Measurements from ENCODE around the gene HCRTR1.
A peak's percentile ranks its signal among the peaks of the same experiment; 100 is the strongest.

HCRTR1 gene

DNA sequence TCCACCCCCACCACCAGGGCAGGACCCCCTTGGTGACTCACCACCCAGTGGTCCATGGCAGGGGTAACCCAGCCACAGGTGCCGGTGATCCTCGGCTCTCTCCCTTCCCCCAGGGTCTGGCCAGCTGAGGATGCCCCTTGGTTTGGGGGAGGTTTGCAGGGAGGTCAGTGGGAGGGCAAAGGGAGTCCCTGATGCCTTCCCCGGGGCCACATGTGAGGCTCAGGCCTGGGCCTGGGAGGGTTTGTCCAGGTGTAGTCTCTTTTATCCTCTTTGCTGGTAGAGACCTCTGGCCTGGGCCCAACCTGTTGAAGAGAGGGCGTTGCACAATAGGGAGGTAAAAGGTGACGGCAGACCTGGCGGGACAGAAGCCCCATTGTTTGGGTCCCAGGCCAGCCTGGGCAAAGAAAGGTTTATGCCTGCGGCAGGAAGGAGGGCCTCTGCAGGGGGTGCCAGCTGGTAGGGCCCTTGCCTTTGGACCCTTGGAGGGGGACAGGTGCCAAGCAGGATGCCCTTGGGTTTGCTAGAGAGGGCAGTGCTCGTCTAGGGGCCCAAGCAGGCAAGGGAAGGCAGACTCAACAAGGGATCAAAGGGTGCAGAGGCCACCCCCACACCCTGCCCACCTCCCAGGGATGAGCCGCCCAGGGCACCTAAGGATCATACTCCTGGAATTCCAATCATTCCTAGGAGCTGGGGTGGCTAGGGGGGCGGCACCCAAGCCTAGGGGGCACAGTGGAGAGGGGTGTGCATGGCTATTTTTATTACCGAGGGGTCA, 41.9 kb upstream of the HCRTR1 start:
- no peak for DNase-seq (ENCODE audit: low read depth)
- Histone ChIP-seq H3K9me3 (ENCODE audit: control insufficient read depth, low read length) (no peaks in the 10 kb centered on the region), H3K4me3 (ENCODE audit: low read length) (no peak overlapping the region), H3K9ac (ENCODE audit: low read length) (no peak overlapping the region), H3K4me1 (ENCODE audit: control insufficient read depth, insufficient read depth, low read length) (peaks cover 48% of the 10 kb centered on the region), H3K27me3 (replicated peaks; ENCODE audit: control insufficient read depth, insufficient read depth, low read length) (no peaks in the 10 kb centered on the region), H3K36me3 (ENCODE audit: control insufficient read depth, insufficient read depth, low read length, severe bottlenecking) (no peaks in the 10 kb centered on the region)

DNA sequence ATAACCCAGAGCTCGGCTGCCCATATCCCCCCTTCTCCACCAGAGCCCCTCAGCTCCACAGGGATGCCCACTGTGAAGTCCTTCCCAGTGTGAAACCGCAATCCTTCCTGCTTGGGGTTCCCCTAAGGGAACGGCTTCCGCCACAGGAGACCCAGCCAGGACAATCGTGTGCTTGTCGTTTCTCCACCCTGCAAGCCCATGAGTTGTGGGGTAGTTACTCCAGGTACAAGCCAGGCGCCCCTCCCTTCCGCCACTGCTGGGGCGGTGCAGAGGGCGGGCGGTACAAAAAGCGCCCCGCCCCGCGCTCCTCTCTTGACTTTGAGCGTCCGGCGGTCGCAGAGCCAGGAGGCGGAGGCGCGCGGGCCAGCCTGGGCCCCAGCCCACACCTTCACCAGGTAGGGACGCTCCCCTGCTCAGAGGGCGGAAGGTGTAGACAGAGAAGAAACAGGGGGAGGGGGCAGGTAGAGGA, 41.3 kb upstream of the HCRTR1 start, which contains the start of gene TINAGL1:
TINAGL1 (plus strand) TSS at position 315 of the 469 bp plus-strand sequence. CDS start 634 bp downstream, outside the sequence.
- Histone ChIP-seq H3K4me3 (ENCODE audit: low read length) (peak within 1 kb of the TSS; percentile 61), H3K4me1 (ENCODE audit: control insufficient read depth, insufficient read depth, low read length) (peaks cover 49% of the 10 kb centered on the region), H3K27me3 (replicated peaks; ENCODE audit: control insufficient read depth, insufficient read depth, low read length) (no peaks in the 10 kb centered on the region)

DNA sequence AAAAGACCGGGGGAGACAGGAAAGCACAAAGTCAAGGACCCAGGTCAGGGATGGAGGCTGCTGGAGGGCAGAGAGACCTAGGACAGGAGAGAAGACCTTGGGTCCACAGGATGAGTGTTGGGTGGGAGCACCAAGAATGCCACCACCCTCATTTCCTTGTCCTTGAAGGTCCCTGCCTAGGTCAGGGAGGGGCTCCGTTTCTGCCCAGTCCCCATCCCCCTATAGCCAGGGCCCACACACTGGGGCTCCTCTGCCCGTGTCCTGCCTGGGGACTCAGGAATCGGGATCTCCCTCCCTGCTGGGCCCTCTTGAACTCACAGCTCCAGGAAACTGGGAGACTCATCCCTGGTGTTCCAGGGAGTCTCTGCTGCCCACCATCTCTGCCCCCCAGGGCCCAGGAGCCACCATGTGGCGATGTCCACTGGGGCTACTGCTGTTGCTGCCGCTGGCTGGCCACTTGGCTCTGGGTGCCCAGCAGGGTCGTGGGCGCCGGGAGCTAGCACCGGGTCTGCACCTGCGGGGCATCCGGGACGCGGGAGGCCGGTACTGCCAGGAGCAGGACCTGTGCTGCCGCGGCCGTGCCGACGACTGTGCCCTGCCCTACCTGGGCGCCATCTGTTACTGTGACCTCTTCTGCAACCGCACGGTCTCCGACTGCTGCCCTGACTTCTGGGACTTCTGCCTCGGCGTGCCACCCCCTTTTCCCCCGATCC, 40.6 kb upstream of the HCRTR1 start:
- DNase-seq (ENCODE audit: low read depth) = no peak
- Histone ChIP-seq H3K9me3 (ENCODE audit: control insufficient read depth, low read length) (no peaks in the 10 kb centered on the region), H3K9ac (ENCODE audit: low read length) (peak overlapping the region; percentile 31)

More for the DNA sequence above, 41.3 kb upstream of the HCRTR1 start, which contains the start of gene TINAGL1:
- H3K36me3 ChIP-seq (ENCODE audit: control insufficient read depth, insufficient read depth, low read length, severe bottlenecking) = no peaks in the 10 kb centered on the region
- no peaks in the 10 kb centered on the region for H3K9me3 ChIP-seq (ENCODE audit: control insufficient read depth, low read length)
- no peak for DNase-seq (ENCODE audit: low read depth)
- H3K9ac ChIP-seq (ENCODE audit: low read length) = peak within 1 kb of the TSS; percentile 31

DNA sequence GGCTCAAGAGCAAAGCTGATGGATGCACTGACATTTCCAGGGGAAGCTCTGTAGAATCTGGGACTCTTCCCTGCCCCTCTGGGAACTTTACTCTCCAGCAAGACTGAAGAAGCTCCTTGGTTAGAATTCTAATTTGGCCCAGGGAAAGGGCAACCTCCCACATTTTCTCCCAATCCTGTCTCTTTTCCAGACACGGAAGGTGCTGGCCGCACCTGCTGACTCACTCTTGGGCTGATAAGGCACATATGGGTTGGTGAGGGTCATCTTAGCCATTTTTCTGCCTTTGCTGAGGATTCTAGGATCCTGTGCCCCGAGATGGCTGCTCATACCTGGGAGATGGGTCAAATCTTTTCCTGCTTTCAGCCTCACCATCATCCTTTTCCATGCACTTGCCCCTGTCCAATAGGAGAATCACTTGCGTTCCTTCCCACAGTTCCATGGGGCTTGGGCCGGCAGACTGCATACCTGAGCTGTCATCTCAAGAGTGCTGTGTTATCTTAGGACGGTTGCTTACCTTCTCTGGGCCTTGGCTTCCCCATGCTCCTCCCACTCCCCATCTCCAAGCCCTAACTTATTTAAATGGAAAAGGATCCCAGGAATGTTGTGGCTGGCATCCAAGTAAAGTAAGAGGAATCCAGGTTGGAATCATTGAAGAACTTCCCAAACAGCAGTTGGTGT, 39.8 kb upstream of the HCRTR1 start:
- no peaks in the 10 kb centered on the region for H3K9me3 ChIP-seq (ENCODE audit: control insufficient read depth, low read length)
- DNase-seq (ENCODE audit: low read depth) = no peak
- peaks cover 55% of the 10 kb centered on the region for H3K4me1 ChIP-seq (ENCODE audit: control insufficient read depth, insufficient read depth, low read length)
- peak overlapping the region; percentile 61 for H3K4me3 ChIP-seq (ENCODE audit: low read length)
- H3K36me3 ChIP-seq (ENCODE audit: control insufficient read depth, insufficient read depth, low read length, severe bottlenecking) = no peaks in the 10 kb centered on the region
- H3K27me3 ChIP-seq (replicated peaks; ENCODE audit: control insufficient read depth, insufficient read depth, low read length) = no peaks in the 10 kb centered on the region
- peak overlapping the region; percentile 31 for H3K9ac ChIP-seq (ENCODE audit: low read length)

More for the DNA sequence above, 40.6 kb upstream of the HCRTR1 start:
- H3K4me3 ChIP-seq (ENCODE audit: low read length) = peak overlapping the region; percentile 61
- H3K27me3 ChIP-seq (replicated peaks; ENCODE audit: control insufficient read depth, insufficient read depth, low read length) = no peaks in the 10 kb centered on the region
- peaks cover 51% of the 10 kb centered on the region for H3K4me1 ChIP-seq (ENCODE audit: control insufficient read depth, insufficient read depth, low read length)
- H3K36me3 ChIP-seq (ENCODE audit: control insufficient read depth, insufficient read depth, low read length, severe bottlenecking) = no peaks in the 10 kb centered on the region

DNA sequence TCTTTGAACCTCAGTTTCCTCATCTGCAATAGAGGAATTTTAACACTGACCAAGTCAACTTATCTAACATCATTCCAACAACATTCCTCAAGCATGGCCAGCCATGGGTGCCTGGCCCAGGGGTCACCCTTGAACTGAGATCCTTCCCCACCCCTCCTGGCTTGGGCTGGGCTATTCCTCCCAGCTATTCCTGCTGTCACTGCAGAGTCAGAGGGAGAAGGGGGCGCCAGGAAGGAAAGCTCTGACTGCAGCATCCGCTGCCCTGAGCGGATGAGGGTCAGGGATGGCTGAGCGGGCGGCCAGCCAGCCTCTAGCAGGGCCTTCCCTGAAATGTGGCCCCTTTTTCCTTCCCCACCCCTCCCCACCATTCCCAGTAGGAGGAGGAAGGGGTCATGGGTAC, 38.1 kb upstream of the HCRTR1 start:
- peak; percentile 45 for DNase-seq (ENCODE audit: low read depth)
- Histone ChIP-seq H3K4me3 (ENCODE audit: low read length) (peak overlapping the region; percentile 15), H3K27me3 (replicated peaks; ENCODE audit: control insufficient read depth, insufficient read depth, low read length) (no peaks in the 10 kb centered on the region), H3K36me3 (ENCODE audit: control insufficient read depth, insufficient read depth, low read length, severe bottlenecking) (no peaks in the 10 kb centered on the region), H3K9me3 (ENCODE audit: control insufficient read depth, low read length) (no peaks in the 10 kb centered on the region), H3K4me1 (ENCODE audit: control insufficient read depth, insufficient read depth, low read length) (peaks cover 55% of the 10 kb centered on the region), H3K9ac (ENCODE audit: low read length) (peak overlapping the region; percentile 73)

DNA sequence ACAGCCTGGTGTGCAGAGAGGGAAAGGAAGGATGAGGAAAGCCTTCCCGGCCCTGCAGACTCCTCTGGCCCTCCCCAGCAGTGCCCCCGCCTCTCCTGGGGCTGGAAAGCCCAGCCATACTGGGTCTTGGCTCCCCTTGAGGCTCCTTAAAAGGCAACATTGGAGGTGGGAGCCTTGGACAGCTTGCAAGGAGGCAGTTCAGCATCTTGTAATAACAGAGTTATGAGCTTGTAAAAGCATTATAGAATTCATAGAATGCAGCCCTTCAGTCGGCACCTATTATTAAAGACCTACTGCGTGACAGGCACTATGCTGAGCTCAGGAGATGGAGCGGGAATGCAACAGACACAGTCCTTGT, 37.0 kb upstream of the HCRTR1 start:
- Histone ChIP-seq H3K9ac (ENCODE audit: low read length) (peak overlapping the region; percentile 73), H3K4me1 (ENCODE audit: control insufficient read depth, insufficient read depth, low read length) (peaks cover 50% of the 10 kb centered on the region), H3K27me3 (replicated peaks; ENCODE audit: control insufficient read depth, insufficient read depth, low read length) (no peaks in the 10 kb centered on the region), H3K4me3 (ENCODE audit: low read length) (no peak overlapping the region), H3K36me3 (ENCODE audit: control insufficient read depth, insufficient read depth, low read length, severe bottlenecking) (no peaks in the 10 kb centered on the region), H3K9me3 (ENCODE audit: control insufficient read depth, low read length) (no peaks in the 10 kb centered on the region)
- DNase-seq (ENCODE audit: low read depth) = no peak

DNA sequence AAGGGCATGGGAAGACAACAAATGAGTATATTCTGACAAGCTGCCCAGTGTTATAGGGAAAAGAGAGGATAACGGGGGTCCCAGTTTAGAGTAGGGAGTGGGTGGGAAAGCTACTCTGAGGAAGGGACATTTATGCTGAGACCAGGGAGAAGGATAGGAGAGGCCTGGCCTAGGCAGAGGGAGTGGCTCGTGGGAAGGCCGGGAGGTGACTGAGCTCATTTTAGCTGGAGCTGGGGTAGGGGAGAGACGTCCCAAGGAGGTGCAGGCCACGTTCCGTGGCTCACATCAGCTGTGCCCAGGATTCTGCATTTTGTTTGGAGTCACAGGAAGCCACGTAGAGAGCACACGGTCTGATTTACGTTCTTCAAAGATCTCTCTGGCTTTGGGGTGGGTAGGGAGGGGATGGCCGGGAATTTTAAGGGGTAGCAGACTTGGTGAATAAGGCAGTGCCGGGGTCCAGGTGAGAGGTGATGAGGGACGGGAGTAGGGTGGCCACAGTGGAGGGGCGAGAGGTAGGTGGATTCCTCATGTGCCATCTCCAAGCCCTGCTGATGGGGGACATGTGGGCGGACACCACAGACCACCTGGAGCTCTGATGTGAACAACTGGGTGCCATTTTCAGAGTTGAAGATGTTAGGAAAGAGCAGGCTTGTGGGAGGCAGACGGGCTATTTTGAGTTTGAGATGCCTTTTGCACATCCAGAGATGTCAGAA, 36.4 kb upstream of the HCRTR1 start:
- no peaks in the 10 kb centered on the region for H3K9me3 ChIP-seq (ENCODE audit: control insufficient read depth, low read length)
- H3K27me3 ChIP-seq (replicated peaks; ENCODE audit: control insufficient read depth, insufficient read depth, low read length) = no peaks in the 10 kb centered on the region
- no peak for DNase-seq (ENCODE audit: low read depth)
- H3K36me3 ChIP-seq (ENCODE audit: control insufficient read depth, insufficient read depth, low read length, severe bottlenecking) = no peaks in the 10 kb centered on the region
- peaks cover 50% of the 10 kb centered on the region for H3K4me1 ChIP-seq (ENCODE audit: control insufficient read depth, insufficient read depth, low read length)
- H3K9ac ChIP-seq (ENCODE audit: low read length) = peak overlapping the region; percentile 73
- H3K4me3 ChIP-seq (ENCODE audit: low read length) = no peak overlapping the region

DNA sequence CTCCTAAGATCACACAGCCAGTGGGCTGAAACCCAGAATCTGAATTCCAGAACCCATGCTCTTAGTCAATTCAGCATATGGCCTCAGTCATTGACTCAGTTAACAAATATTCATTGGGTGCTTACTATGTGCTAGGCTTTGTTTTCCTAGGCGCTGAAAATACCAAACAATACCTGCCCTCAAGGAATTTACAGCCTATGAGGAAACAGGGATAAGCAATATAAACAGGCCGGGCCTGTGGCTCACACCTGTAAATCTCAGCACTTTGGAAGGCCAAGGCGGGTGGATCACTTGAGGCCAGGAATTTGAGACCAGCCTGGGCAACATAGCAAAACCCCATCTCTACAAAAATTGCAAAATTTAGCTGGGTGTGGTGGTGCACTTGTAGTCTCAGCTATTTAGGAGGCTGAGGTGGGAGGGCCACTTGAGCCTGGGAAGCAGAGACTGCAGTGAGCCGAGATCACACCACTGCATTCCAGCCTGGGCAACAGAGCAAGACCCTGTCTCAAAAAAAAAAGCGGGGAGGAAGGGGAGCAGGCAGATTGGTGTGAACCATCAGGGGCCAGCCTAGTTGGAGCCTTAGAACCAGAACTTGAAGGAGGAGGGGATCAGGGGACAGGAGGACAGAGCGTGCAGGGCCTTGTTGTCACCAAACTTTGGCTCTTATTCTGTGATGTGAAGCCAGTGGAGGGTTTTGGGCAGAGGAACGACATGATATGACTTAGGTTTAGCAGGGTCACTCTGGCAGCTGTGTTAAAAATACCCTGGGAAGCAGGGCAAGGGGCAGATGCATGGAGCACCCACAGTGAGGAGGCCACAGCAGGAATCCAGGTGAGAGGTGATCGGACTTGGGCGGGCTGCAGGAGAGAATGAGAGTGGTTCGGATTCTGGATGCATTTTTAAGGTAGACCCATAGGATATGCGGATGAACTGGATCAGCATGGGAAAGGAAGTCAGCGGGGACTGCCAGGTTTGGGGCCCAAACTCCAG, 35.4 kb upstream of the HCRTR1 start:
- Histone ChIP-seq H3K4me1 (ENCODE audit: control insufficient read depth, insufficient read depth, low read length) (peaks cover 50% of the 10 kb centered on the region), H3K9me3 (ENCODE audit: control insufficient read depth, low read length) (no peaks in the 10 kb centered on the region), H3K9ac (ENCODE audit: low read length) (peak overlapping the region; percentile 14), H3K27me3 (replicated peaks; ENCODE audit: control insufficient read depth, insufficient read depth, low read length) (no peaks in the 10 kb centered on the region), H3K36me3 (ENCODE audit: control insufficient read depth, insufficient read depth, low read length, severe bottlenecking) (no peaks in the 10 kb centered on the region), H3K4me3 (ENCODE audit: low read length) (no peak overlapping the region)
- DNase-seq (ENCODE audit: low read depth) = no peak

DNA sequence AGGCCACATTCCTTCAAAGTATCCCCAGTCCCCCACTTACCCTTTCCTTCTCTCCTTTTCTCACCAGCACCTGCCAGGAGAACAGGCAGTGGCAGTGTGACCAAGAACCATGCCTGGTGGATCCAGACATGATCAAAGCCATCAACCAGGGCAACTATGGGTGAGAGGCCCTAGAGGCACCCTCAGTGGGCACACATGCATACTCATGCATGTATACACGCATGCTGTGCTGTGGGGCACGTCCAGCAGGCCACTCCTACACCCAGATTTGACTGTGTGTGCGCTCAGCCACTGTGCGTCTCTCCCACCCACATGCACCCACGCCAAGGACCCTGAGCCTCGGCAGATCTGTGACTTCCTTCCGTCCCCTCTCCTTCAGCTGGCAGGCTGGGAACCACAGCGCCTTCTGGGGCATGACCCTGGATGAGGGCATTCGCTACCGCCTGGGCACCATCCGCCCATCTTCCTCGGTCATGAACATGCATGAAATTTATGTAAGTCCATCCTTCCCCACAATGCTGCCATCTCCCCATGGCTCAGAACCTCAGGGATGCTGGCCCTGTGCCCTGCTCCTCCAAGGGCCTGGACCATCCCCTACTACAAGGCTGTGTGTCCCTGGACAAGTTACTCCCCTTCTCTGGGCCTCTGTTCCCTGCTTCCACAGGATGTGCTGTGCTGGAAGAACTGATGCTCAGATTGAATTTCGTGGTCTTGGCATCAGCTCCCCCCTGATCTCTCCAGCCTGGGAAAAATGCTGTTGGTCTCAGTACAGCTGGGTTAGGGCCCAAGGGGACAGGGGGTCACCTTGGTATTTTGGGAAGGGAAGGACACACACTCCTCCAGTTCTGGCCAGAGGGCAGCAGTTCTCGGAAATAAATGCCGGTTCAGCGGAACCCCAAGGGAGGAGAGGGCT, 34.2 kb upstream of the HCRTR1 start:
- H3K4me1 ChIP-seq (ENCODE audit: control insufficient read depth, insufficient read depth, low read length) = peaks cover 57% of the 10 kb centered on the region
- H3K4me3 ChIP-seq (ENCODE audit: low read length) = no peak overlapping the region
- H3K9ac ChIP-seq (ENCODE audit: low read length) = peak overlapping the region; percentile 38
- no peak for DNase-seq (ENCODE audit: low read depth)
- H3K36me3 ChIP-seq (ENCODE audit: control insufficient read depth, insufficient read depth, low read length, severe bottlenecking) = no peaks in the 10 kb centered on the region
- no peaks in the 10 kb centered on the region for H3K27me3 ChIP-seq (replicated peaks; ENCODE audit: control insufficient read depth, insufficient read depth, low read length)
- H3K9me3 ChIP-seq (ENCODE audit: control insufficient read depth, low read length) = no peaks in the 10 kb centered on the region
